K562 treated with DMSO at 1 percent for 12 hours (cell line): ENCODE results near the gene GPC3. TPM values are rescaled to one million over a fixed set of nuclear protein-coding genes. Genes with fewer than 3 reads are reported as not detected.

Experiments used
- total RNA-seq: library from RNA; unstranded; fragments of 300-600 nt; gene quantifications from 2 replicates; pipeline ENCODE4 v1.2.3, GENCODE V29; 2022; ENCODE audit not compliant: insufficient read depth

GPC3 gene
- not detected in 2 replicates for total RNA-seq

DNA sequence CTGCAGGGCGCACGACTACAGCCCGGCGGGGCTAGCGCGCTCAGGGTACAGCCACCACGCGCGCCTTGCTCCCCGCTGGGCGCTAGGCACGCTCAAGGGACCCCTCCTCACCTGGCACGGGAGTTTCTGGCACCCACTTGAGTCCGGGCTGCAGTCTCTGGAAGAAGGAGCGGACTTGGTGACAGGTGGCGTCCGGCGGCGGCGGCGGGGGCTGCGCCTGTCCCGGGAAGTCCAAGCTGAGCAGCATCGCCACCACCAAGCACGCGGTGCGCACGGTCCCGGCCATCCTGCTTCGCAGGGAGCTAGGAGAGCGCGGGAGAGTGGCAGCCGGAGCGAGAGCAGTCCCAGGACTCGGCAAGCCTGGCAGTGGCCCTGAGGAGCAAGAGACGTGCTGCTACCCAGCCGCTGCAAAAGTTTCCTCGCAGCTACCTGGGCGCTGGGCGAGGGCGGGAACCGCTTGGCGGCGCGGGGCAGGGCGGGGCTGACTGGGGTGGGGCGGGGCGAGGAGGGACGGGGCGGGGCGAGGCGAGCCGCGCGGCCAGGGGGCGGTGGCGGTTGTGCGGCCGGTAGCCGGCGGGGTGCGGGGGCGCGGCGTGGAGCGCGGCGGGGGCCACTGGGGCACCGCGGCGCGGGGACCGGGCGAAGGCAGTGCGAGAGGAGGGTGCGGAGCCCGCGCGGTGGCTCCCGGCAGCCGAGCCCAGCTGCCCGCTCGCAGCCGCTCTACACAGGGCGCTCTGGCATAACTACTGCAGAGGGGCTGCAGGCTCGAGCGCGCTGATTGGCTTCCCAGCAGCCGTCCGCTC lies at the start of gene GPC3:
GPC3 (minus strand) TSS at position 431 of the 803 bp plus-strand sequence.

